ENCODE measurements around the gene GNB2. TPM values are rescaled to one million over a fixed set of nuclear protein-coding genes. Genes with fewer than 3 reads are reported as not detected.

The GNB2 gene
- polyA plus RNA-seq, 2 of the 4 experiments (the other 2 are of a cell fraction) = 50.8 to 163 TPM

DNA sequence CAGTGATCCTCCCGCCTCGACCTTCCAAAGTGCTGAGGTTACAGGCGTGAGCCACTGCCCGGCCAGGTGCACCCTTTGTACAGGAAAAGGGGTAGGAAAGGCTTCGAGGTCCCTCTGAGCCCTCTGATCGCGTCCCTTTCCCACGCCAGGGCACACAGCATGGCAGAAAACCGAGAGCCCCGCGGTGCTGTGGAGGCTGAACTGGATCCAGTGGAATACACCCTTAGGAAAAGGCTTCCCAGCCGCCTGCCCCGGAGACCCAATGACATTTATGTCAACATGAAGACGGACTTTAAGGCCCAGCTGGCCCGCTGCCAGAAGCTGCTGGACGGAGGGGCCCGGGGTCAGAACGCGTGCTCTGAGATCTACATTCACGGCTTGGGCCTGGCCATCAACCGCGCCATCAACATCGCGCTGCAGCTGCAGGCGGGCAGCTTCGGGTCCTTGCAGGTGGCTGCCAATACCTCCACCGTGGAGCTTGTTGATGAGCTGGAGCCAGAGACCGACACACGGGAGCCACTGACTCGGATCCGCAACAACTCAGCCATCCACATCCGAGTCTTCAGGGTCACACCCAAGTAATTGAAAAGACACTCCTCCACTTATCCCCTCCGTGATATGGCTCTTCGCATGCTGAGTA is 33.3 kb downstream of the GNB2 start:
- ChIA-PET POLR2A (interaction anchor here (1.6 to 2.4 kb wide), 2 partner anchors 8 to 120 kb away, joined by 6 to 10 read pairs; partner anchors contain the start of genes FBXO24 and LRCH4), CTCF (interaction anchor here (1.1 to 12.8 kb wide), 12 partner anchors 15 to 224 kb away, joined by 3 to 266 read pairs (median 16); partner anchors contain the start of genes EPHB4, EPO, GIGYF1 and SLC12A9)
- TF ChIP-seq RNF2 (IDR thresholded peaks at IDR 0.05; ENCODE audit: borderline replicate concordance, low read depth) (no peak), ZNF302 (CRISPR knock-in tag; IDR thresholded peaks at IDR 0.05) (no peak), ESRRA (IDR thresholded peaks at IDR 0.05; ENCODE audit: borderline replicate concordance, low read length) (no peak), PHF8 (IDR thresholded peaks at IDR 0.05; ENCODE audit: borderline replicate concordance, low read depth) (no peak), BHLHE40 (IDR thresholded peaks at IDR 0.05; ENCODE audit: low read depth, low read length) (no peak), MAZ (IDR thresholded peaks at IDR 0.05; ENCODE audit: borderline replicate concordance, low read depth, low read length) (no peak)
- Histone ChIP-seq H3K27ac (peak overlapping the region; percentile 91 to 96), H3K9me3 (no peaks in the 10 kb centered on the region), H3K4me3 (peak overlapping the region; percentile 76), H3K4me1 (peaks cover 12% of the 10 kb centered on the region), H3K4me2 (peak overlapping the region; percentile 97)
- DNase-seq (ENCODE audit: low read depth in 1 of 2, low spot score in 1 of 2) (no peak), ATAC-seq (no peak), FAIRE-seq (no peak)
- WGBS (ENCODE audit: missing lambda C conversion rate) = 40% methylated on average over 21 of the region's 34 CpGs

DNA sequence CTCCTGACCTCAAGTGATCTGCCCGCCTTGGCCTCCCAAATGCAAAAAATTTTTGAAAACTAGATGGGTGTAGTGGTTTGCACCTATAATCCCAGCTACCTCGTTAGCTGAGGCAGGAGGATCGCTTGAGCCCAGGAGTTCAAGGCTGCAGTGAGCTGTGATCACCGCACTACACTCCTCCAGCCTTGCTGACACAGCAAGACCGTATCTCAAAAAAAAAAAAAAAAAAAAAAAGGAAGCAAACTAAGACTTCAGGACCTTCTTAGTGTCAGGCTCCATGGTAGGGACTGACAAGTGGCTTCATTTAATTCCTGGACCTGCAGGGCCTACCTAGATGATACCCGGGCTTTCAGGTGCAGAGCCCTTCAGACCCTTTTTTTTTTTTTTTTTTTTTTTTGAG is 34.9 kb downstream of the GNB2 start:
- no peak for TF ChIP-seq SMC3 (IDR thresholded peaks at IDR 0.05)
- no peak for TF ChIP-seq KDM1A (IDR thresholded peaks at IDR 0.05; ENCODE audit: low read depth)
- no peak for TF ChIP-seq RCOR1 (IDR thresholded peaks at IDR 0.05; ENCODE audit: low read depth, low read length)
- TF ChIP-seq, protein P1, sequence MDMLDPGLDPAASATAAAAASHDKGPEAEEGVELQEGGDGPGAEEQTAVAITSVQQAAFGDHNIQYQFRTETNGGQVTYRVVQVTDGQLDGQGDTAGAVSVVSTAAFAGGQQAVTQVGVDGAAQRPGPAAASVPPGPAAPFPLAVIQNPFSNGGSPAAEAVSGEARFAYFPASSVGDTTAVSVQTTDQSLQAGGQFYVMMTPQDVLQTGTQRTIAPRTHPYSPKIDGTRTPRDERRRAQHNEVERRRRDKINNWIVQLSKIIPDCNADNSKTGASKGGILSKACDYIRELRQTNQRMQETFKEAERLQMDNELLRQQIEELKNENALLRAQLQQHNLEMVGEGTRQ (IDR thresholded peaks at IDR 0.05) = no peak
- peak; percentile 47 for TF ChIP-seq MAFK (IDR thresholded peaks at IDR 0.05; ENCODE audit: partially characterized antibody)
- TF ChIP-seq EHMT2 (IDR thresholded peaks at IDR 0.05; ENCODE audit: low read depth) = no peak
- no peak overlapping the region for H3K4me3 ChIP-seq
- no peak overlapping the region for H3K27ac ChIP-seq
- FAIRE-seq (no peak), ATAC-seq (no peak), DNase-seq (ENCODE audit: low read depth in 1 of 2, low spot score in 1 of 2) (no peak)
- WGBS (ENCODE audit: missing lambda C conversion rate) = 87% methylated on average over 6 of the region's 6 CpGs
- H3K4me1 ChIP-seq = peaks cover 12% of the 10 kb centered on the region
- CTCF ChIA-PET = interaction anchor here (0.9 to 12.8 kb wide), 3 partner anchors 14 to 144 kb away, joined by 3 to 266 read pairs (median 10); partner anchors contain the start of genes EPO and SLC12A9
- H3K4me2 ChIP-seq = no peak overlapping the region
- H3K9me3 ChIP-seq = no peaks in the 10 kb centered on the region
- POLR2A ChIA-PET = no interaction called here

DNA sequence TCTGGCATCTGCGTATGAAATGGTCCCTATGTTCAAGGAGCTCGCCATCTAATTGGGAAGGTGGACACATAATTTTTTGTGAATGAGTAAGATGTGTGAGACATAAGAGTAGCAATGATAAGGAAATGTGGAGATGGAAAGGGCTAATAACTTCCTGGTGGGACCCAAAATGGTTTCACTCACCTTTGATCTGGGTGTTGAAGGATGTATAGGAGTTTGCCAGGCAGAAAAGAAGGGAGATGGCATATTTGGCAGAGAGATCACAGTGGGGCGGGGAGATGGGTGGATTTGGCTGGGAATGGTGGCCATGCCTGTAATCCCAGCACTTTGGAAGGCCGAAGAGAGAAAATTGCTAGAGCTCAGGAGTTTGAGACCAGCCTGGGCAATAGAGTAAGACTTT is 36.9 kb downstream of the GNB2 start:
- Histone ChIP-seq H3K4me3 (no peak overlapping the region), H3K4me2 (no peak overlapping the region), H3K27ac (no peak overlapping the region), H3K9me3 (no peaks in the 10 kb centered on the region), H3K4me1 (peaks cover 8% of the 10 kb centered on the region)
- ATAC-seq (no peak), DNase-seq (ENCODE audit: low read depth in 1 of 2, low spot score in 1 of 2) (no peak), FAIRE-seq (no peak)
- TF ChIP-seq RAD21 (conservative IDR thresholded peaks at IDR 0.05 in 1 of 2, IDR thresholded peaks at IDR 0.05 in 1 of 2) (no peak), FOXS1 (CRISPR knock-in tag; IDR thresholded peaks at IDR 0.05) (no peak), NPAS2 (CRISPR knock-in tag; IDR thresholded peaks at IDR 0.05; ENCODE audit: borderline replicate concordance) (no peak), HOXB5 (CRISPR knock-in tag; IDR thresholded peaks at IDR 0.05) (no peak), POLR2A (IDR thresholded peaks at IDR 0.05; ENCODE audit: low read length) (no peak), BHLHE40 (IDR thresholded peaks at IDR 0.05; ENCODE audit: low read depth, low read length) (no peak), RFX5 (IDR thresholded peaks at IDR 0.05) (no peak), CHD4 (IDR thresholded peaks at IDR 0.05; ENCODE audit: borderline replicate concordance) (no peak), CHD2 (IDR thresholded peaks at IDR 0.05; ENCODE audit: low read length, partially characterized antibody) (no peak), HOXB13 (CRISPR knock-in tag; IDR thresholded peaks at IDR 0.05; ENCODE audit: low read depth) (no peak), JUNB (IDR thresholded peaks at IDR 0.05) (no peak)
- TF ChIP-seq, protein P2, sequence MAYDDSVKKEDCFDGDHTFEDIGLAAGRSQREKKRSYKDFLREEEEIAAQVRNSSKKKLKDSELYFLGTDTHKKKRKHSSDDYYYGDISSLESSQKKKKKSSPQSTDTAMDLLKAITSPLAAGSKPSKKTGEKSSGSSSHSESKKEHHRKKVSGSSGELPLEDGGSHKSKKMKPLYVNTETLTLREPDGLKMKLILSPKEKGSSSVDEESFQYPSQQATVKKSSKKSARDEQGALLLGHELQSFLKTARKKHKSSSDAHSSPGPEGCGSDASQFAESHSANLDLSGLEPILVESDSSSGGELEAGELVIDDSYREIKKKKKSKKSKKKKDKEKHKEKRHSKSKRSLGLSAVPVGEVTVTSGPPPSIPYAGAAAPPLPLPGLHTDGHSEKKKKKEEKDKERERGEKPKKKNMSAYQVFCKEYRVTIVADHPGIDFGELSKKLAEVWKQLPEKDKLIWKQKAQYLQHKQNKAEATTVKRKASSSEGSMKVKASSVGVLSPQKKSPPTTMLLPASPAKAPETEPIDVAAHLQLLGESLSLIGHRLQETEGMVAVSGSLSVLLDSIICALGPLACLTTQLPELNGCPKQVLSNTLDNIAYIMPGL (CRISPR knock-in tag; IDR thresholded peaks at IDR 0.05; ENCODE audit: borderline replicate concordance) = no peak
- TF ChIP-seq, protein P3, sequence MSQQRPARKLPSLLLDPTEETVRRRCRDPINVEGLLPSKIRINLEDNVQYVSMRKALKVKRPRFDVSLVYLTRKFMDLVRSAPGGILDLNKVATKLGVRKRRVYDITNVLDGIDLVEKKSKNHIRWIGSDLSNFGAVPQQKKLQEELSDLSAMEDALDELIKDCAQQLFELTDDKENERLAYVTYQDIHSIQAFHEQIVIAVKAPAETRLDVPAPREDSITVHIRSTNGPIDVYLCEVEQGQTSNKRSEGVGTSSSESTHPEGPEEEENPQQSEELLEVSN (IDR thresholded peaks at IDR 0.05; ENCODE audit: borderline replicate concordance, low read depth) = no peak
- 94% methylated on average over 4 of the region's 4 CpGs for whole genome bisulfite sequencing (ENCODE audit: missing lambda C conversion rate)
- CTCF ChIA-PET = interaction anchor here (0.5 to 12.8 kb wide), 5 partner anchors 12 to 151 kb away, joined by 3 to 266 read pairs (median 3); partner anchors contain the start of genes EPO and SLC12A9
- POLR2A ChIA-PET = no interaction called here
